ENCODE results near the gene CELA3B.

DNA sequence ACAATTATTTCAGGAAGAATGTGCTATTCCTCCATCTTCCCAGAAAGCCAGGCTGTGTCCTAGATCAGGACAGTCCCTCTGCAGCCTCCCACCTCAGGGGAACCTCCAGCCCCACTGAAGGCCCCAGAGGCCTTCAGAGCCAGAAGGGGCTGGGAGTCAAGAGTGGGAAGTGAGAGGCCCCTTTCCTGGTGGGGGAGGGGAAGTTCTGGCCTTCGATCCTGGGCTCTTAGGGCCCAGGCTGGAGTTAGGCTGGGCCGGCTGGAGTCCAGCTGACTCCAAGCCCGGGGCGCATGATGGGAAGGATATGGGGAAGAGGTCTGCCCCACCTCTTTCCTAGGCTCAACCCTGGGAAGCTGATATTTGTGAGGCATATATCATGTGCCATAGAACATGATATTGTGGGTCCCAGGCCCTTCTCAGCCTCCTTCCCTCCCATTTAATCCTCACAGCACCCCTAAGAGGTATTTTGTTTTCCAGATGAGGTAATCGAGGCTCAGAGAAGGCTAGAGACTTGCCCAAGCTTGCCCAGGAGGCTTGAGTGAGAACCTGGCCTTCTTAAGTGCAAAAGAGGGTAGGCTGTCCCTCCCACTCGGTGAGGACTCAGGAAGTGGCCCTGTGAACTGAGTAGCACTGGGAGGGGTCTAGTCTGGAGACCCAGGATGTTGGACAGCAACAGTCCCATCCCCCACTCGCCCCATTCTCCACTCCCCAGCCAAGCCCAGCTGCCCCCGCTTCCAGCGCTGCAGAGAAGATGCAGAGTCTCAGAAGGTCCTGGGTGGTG lies 21.1 kb upstream of the CELA3B start:
- TF ChIP-seq, protein P1, sequence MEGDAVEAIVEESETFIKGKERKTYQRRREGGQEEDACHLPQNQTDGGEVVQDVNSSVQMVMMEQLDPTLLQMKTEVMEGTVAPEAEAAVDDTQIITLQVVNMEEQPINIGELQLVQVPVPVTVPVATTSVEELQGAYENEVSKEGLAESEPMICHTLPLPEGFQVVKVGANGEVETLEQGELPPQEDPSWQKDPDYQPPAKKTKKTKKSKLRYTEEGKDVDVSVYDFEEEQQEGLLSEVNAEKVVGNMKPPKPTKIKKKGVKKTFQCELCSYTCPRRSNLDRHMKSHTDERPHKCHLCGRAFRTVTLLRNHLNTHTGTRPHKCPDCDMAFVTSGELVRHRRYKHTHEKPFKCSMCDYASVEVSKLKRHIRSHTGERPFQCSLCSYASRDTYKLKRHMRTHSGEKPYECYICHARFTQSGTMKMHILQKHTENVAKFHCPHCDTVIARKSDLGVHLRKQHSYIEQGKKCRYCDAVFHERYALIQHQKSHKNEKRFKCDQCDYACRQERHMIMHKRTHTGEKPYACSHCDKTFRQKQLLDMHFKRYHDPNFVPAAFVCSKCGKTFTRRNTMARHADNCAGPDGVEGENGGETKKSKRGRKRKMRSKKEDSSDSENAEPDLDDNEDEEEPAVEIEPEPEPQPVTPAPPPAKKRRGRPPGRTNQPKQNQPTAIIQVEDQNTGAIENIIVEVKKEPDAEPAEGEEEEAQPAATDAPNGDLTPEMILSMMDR (IDR thresholded peaks at IDR 0.05) = no peak
- no peak for TF ChIP-seq POLR2A (IDR thresholded peaks at IDR 0.05)
- no peak for TF ChIP-seq EP300 (IDR thresholded peaks at IDR 0.05)
- no peak for TF ChIP-seq POLR2AphosphoS5 (IDR thresholded peaks at IDR 0.05)

Measured in sigmoid colon (tissue), 4 donors.